Neural cell (in vitro differentiated cells): Measurements from ENCODE around the gene CSAD. TPM values are rescaled to one million over a fixed set of nuclear protein-coding genes. Genes with fewer than 3 reads are reported as not detected.

Source experiments
- H2AFZ ChIP-seq: fragments of 200-600, 300-800 bp; sonication (generic), shearing (Covaris generic); 2 replicates; pipeline ENCODE4 v1.6.0; 2014; ENCODE audit warnings: low read depth, mild to moderate bottlenecking, antibody characterized with exemption, low read length, moderate library complexity
- H3F3A ChIP-seq: fragments of 200-600 bp; shearing (Covaris generic); 2 replicates; pipeline ENCODE4 v1.6.1; 2016; ENCODE audit warnings: mild to moderate bottlenecking, moderate library complexity, mixed read lengths, antibody characterized with exemption, low read length; ENCODE audit not compliant: insufficient read depth, poor library complexity, severe bottlenecking
- H3K27ac ChIP-seq: fragments of 200-600, 300-800 bp; sonication (generic), shearing (Covaris generic); 2 replicates; pipeline ENCODE4 v1.5.1; 2014; ENCODE audit warnings: mild to moderate bottlenecking, low read length, moderate library complexity
- H3K27me3 ChIP-seq: fragments of 300-800, 200-600 bp; sonication (generic), shearing (Covaris generic); 2 replicates; pipeline ENCODE4 v1.6.0; 2014; ENCODE audit warnings: mild to moderate bottlenecking, low read depth, low read length, moderate library complexity; ENCODE audit not compliant: insufficient read depth
- H3K36me3 ChIP-seq: fragments of 300-800, 200-600 bp; sonication (generic), shearing (Covaris generic); 2 replicates; pipeline ENCODE4 v1.5.1; 2014; ENCODE audit warnings: mild to moderate bottlenecking, antibody characterized with exemption, low read length, moderate library complexity; ENCODE audit not compliant: insufficient read depth
- H3K4me2 ChIP-seq: fragments of 300-800, 200-600 bp; sonication (generic), shearing (Covaris generic); 2 replicates; pipeline ENCODE4 v1.6.0; 2014; ENCODE audit warnings: mild to moderate bottlenecking, low read length
- H3K4me3 ChIP-seq: fragments of 300-800, 200-600 bp; sonication (generic), shearing (Covaris generic); 2 replicates; pipeline ENCODE4 v1.5.1; 2014; ENCODE audit warnings: mild to moderate bottlenecking, low read length, moderate library complexity
- H3K79me2 ChIP-seq: fragments of 200-600 bp; shearing (Covaris generic); replicated peaks from 2 replicates; pipeline ENCODE4 v1.6.0; 2014; ENCODE audit warnings: mild to moderate bottlenecking, low read length, moderate library complexity; ENCODE audit not compliant: insufficient read depth
- H3K9ac ChIP-seq: fragments of 300-800, 200-600 bp; sonication (generic), shearing (Covaris generic); 2 replicates; pipeline ENCODE4 v1.6.1; 2016; ENCODE audit warnings: mild to moderate bottlenecking, low read length, mixed read lengths
- H3K9me2 ChIP-seq: fragments of 200-600 bp; shearing (Covaris generic); 2 replicates; pipeline ENCODE4 v1.6.1; 2016; ENCODE audit warnings: mild to moderate bottlenecking, low read length, mixed read lengths; ENCODE audit not compliant: insufficient read depth
- H3K9me3 ChIP-seq: fragments of 200-600, 300-800 bp; sonication (generic), shearing (Covaris generic); 2 replicates; pipeline ENCODE4 v1.6.1; 2016; ENCODE audit warnings: mild to moderate bottlenecking, mixed run types, low read length, moderate library complexity, mixed read lengths
- H4K20me1 ChIP-seq: fragments of 200-600 bp; shearing (Covaris generic); 2 replicates; pipeline ENCODE4 v1.6.1; 2016; ENCODE audit warnings: mild to moderate bottlenecking, mixed run types; ENCODE audit not compliant: insufficient read depth
- CTCF ChIP-seq: fragments of 450-650 bp; IDR thresholded peaks from 2 replicates; pipeline ENCODE4 v1.5.1; 2014; ENCODE audit warnings: antibody characterized with exemption, mild to moderate bottlenecking, moderate library complexity; ENCODE audit not compliant: poor library complexity, severe bottlenecking
- EP300 ChIP-seq: fragments of 450-650 bp; conservative IDR thresholded peaks from 2 replicates; pipeline ENCODE4 v1.6.1; 2014; ENCODE audit warnings: antibody characterized with exemption, mild to moderate bottlenecking, moderate library complexity; ENCODE audit not compliant: poor library complexity, severe bottlenecking
- EZH2 ChIP-seq: fragments of 200-600, 300-800 bp; shearing (Covaris generic), sonication (generic); IDR thresholded peaks from 2 replicates; pipeline ENCODE4 v1.6.1; 2014; ENCODE audit warnings: antibody characterized with exemption, low read length, borderline replicate concordance, mild to moderate bottlenecking; ENCODE audit not compliant: insufficient read depth, poor library complexity, severe bottlenecking
- MXI1 ChIP-seq: fragments of 450-650 bp; conservative IDR thresholded peaks from 2 replicates; pipeline ENCODE4 v1.6.1; 2014; ENCODE audit warnings: antibody characterized with exemption, mild to moderate bottlenecking; ENCODE audit not compliant: poor library complexity, severe bottlenecking
- POLR2AphosphoS5 ChIP-seq: IDR thresholded peaks from 2 replicates; pipeline ENCODE4 v1.6.1; 2012
- RAD21 ChIP-seq: fragments of 450-650 bp; conservative IDR thresholded peaks from 2 replicates; pipeline ENCODE4 v1.6.1; 2014; ENCODE audit warnings: antibody characterized with exemption, mild to moderate bottlenecking, moderate library complexity
- REST ChIP-seq: IDR thresholded peaks from 2 replicates; pipeline ENCODE4 v1.6.1; 2012; ENCODE audit warnings: borderline replicate concordance
- SMC3 ChIP-seq: fragments of 450-650 bp; conservative IDR thresholded peaks from 2 replicates; pipeline ENCODE4 v1.6.1; 2014; ENCODE audit warnings: antibody characterized with exemption, mild to moderate bottlenecking, moderate library complexity; ENCODE audit not compliant: poor library complexity
- TAF1 ChIP-seq: IDR thresholded peaks from 2 replicates; pipeline ENCODE4 v1.6.1; 2012; ENCODE audit warnings: low read depth
- polyA plus RNA-seq: library from polyadenylated mRNA; depleted of rRNA; stranded (reverse); fragments of >200 nt; gene quantifications from 2 replicates; pipeline ENCODE4 v1.2.3, GENCODE V29; 2014

The CSAD gene
- polyA plus RNA-seq, 1 donor from 2014 or later: 41.9 TPM

GRCh38 chr12:53152390-53152789 lies 28.3 kb downstream of the CSAD start:
- Histone ChIP-seq H3K4me2 (no peak overlapping the region), H3K9me3 (no peaks in the 10 kb centered on the region), H3K27me3 (no peaks in the 10 kb centered on the region), H3K27ac (no peak overlapping the region), H3K36me3 (no peaks in the 10 kb centered on the region), H4K20me1 (no peaks in the 10 kb centered on the region), H3K9ac (no peak overlapping the region), H2AFZ (no peak overlapping the region), H3F3A (no peaks in the 10 kb centered on the region), H3K9me2 (no peaks in the 10 kb centered on the region), H3K79me2 (no peaks in the 10 kb centered on the region), H3K4me3 (no peak overlapping the region)
- TF ChIP-seq SMC3: no peak
- TF ChIP-seq POLR2AphosphoS5: no peak
- TF ChIP-seq REST: no peak
- no peak for TF ChIP-seq EP300
- no peak for TF ChIP-seq MXI1
- no peak for TF ChIP-seq TAF1
- TF ChIP-seq CTCF: no peak
- TF ChIP-seq EZH2: no peak
- no peak for TF ChIP-seq RAD21

- H3K4me2 ChIP-seq: no peak overlapping the region
- H2AFZ ChIP-seq: no peak overlapping the region
- no peaks in the 10 kb centered on the region for H3F3A ChIP-seq
- no peak for TF ChIP-seq CTCF
- no peaks in the 10 kb centered on the region for H3K9me3 ChIP-seq
- no peak overlapping the region for H3K27ac ChIP-seq
- no peak overlapping the region for H3K4me3 ChIP-seq
- H3K36me3 ChIP-seq: no peaks in the 10 kb centered on the region
- no peaks in the 10 kb centered on the region for H4K20me1 ChIP-seq
- no peaks in the 10 kb centered on the region for H3K79me2 ChIP-seq
- no peaks in the 10 kb centered on the region for H3K9me2 ChIP-seq
- no peaks in the 10 kb centered on the region for H3K27me3 ChIP-seq
- H3K9ac ChIP-seq: no peak overlapping the region
These were observed 29.7 kb downstream of the CSAD start for GRCh38 chr12:53151039-53151438.
